ENCODE measurements around the gene EMILIN2. TPM values are rescaled to one million over a fixed set of nuclear protein-coding genes. Genes with fewer than 3 reads are reported as not detected.

EMILIN2 gene
- total RNA-seq, 4 donors from 2014 or later, result 10.8 to 24.2 (median 16.7) TPM

GRCh38 chr18:2823202-2823601 is 23.6 kb upstream of the EMILIN2 start:
- Histone ChIP-seq H3K9me3 (peaks cover 0 to 4% (median under 1%) of the 10 kb centered on the region in 4 donors), H3K4me1 (peaks cover 0 to 10% (median 1%) of the 10 kb centered on the region in 4 donors), H3K36me3 (no peaks in the 10 kb centered on the region), H3K27me3 (no peaks in the 10 kb centered on the region), H3K4me3 (no peak overlapping the region), H3K27ac (replicated peaks in 1 of 4) (no peak overlapping the region)
- 4% methylated on average over 2 of the region's 2 CpGs for WGBS
- TF ChIP-seq EP300 (IDR thresholded peaks at IDR 0.05) (no peak), POLR2AphosphoS5 (IDR thresholded peaks at IDR 0.05) (no peak), POLR2A (IDR thresholded peaks at IDR 0.05; ENCODE audit: low read depth) (no peak), CTCF (IDR thresholded peaks at IDR 0.05) (no peak)
- peak; percentile 29 for DNase-seq (ENCODE audit: extremely low spot score)
- intact Hi-C loops (cut with DNase I), result no loop called here

- Histone ChIP-seq H3K4me1 (peaks cover 0 to 10% (median 1%) of the 10 kb centered on the region in 4 donors), H3K9me3 (no peaks in the 10 kb centered on the region), H3K36me3 (no peaks in the 10 kb centered on the region), H3K27ac (replicated peaks in 1 of 4) (no peak overlapping the region), H3K4me3 (no peak overlapping the region), H3K27me3 (no peaks in the 10 kb centered on the region)
- WGBS, result 95% methylated on average over 2 of the region's 2 CpGs
- no peak for DNase-seq (ENCODE audit: extremely low spot score)
- TF ChIP-seq EP300 (IDR thresholded peaks at IDR 0.05) (no peak), POLR2AphosphoS5 (IDR thresholded peaks at IDR 0.05) (no peak), POLR2A (IDR thresholded peaks at IDR 0.05; ENCODE audit: low read depth) (no peak), CTCF (IDR thresholded peaks at IDR 0.05) (no peak)
- intact Hi-C loops (cut with DNase I), result no loop called here
Measured at GRCh38 chr18:2823966-2824365, 22.8 kb upstream of the EMILIN2 start.

- Histone ChIP-seq H3K9me3 (no peaks in the 10 kb centered on the region), H3K27ac (replicated peaks in 1 of 4) (no peak overlapping the region), H3K36me3 (no peaks in the 10 kb centered on the region), H3K27me3 (no peaks in the 10 kb centered on the region), H3K4me3 (no peak overlapping the region), H3K4me1 (peaks cover 0 to 10% (median 1%) of the 10 kb centered on the region in 4 donors)
- intact Hi-C loops (cut with DNase I), result no loop called here
- TF ChIP-seq CTCF (IDR thresholded peaks at IDR 0.05) (no peak), POLR2A (IDR thresholded peaks at IDR 0.05; ENCODE audit: low read depth) (no peak)
- DNase-seq (ENCODE audit: extremely low spot score), result peak; percentile 14
- 86% methylated on average over 5 of the region's 5 CpGs for WGBS
Measured at GRCh38 chr18:2824865-2825264, 21.9 kb upstream of the EMILIN2 start.

GRCh38 chr18:2825613-2826175 is 21.1 kb upstream of the EMILIN2 start:
- no peaks in the 10 kb centered on the region for H3K36me3 ChIP-seq
- H3K27ac ChIP-seq (replicated peaks in 1 of 4), result no peak overlapping the region
- no peaks in the 10 kb centered on the region for H3K27me3 ChIP-seq
- H3K4me1 ChIP-seq, result peaks cover 0 to 10% (median 1%) of the 10 kb centered on the region in 4 donors
- WGBS, result 87% methylated on average over 3 of the region's 3 CpGs
- H3K9me3 ChIP-seq, result no peaks in the 10 kb centered on the region
- H3K4me3 ChIP-seq, result no peak overlapping the region
- intact Hi-C loops (cut with DNase I), result no loop called here
- DNase-seq (ENCODE audit: extremely low spot score), result peak; percentile 42
- no peak for TF ChIP-seq EP300 (IDR thresholded peaks at IDR 0.05)
- TF ChIP-seq CTCF (IDR thresholded peaks at IDR 0.05), result no peak
- TF ChIP-seq POLR2AphosphoS5 (IDR thresholded peaks at IDR 0.05), result no peak
- TF ChIP-seq POLR2A (IDR thresholded peaks at IDR 0.05; ENCODE audit: low read depth), result no peak

- Histone ChIP-seq H3K36me3 (no peaks in the 10 kb centered on the region), H3K27me3 (no peaks in the 10 kb centered on the region), H3K4me1 (peaks cover 0 to 10% (median 1%) of the 10 kb centered on the region in 4 donors), H3K27ac (replicated peaks in 1 of 4) (peak overlapping the region in 2 of 4 donors; percentile 9 to 12), H3K9me3 (no peaks in the 10 kb centered on the region), H3K4me3 (no peak overlapping the region)
- intact Hi-C loops (cut with DNase I), result no loop called here
- 55% methylated on average over 10 of the region's 10 CpGs for WGBS
- no peak for TF ChIP-seq EP300 (IDR thresholded peaks at IDR 0.05)
- TF ChIP-seq POLR2A (IDR thresholded peaks at IDR 0.05; ENCODE audit: low read depth), result no peak
- TF ChIP-seq CTCF (IDR thresholded peaks at IDR 0.05), result no peak
- TF ChIP-seq POLR2AphosphoS5 (IDR thresholded peaks at IDR 0.05), result no peak
- peak; percentile 90 for DNase-seq (ENCODE audit: extremely low spot score)
Measured at GRCh38 chr18:2826581-2826980, 20.2 kb upstream of the EMILIN2 start.
